Measurements from ENCODE around the gene UFSP2.

UFSP2 gene

DNA sequence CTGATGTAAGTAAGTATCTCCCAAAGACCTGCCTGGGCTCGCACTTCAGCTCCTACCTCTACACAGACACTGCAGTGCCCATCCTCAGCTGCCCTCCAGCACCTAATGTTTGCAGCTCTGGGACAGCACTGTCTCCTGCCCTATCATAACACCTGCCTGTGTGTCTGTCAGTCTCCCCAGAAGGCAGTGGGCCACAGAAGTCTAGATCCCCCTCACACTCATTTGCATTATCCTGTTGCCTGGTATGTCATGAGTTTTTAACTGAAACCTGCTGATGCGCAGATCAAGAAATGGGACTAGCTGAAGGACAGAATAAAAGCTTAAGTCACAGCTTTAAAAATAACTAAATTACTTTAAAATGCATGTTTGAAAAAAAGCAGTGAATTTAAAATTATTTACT, 73.0 kb downstream of the UFSP2 start:
- no peak for DNase-seq (ENCODE audit: low spot score)

GRCh38 chr4:185352202-185352601, 73.6 kb downstream of the UFSP2 start:
- DNase-seq (ENCODE audit: low spot score): no peak

GRCh38 chr4:185351691-185352090, 74.1 kb downstream of the UFSP2 start:
- DNase-seq (ENCODE audit: low spot score): no peak
